GM21360 (cell line): ENCODE measurements around the gene MACO1.
"Not testable (repeated sequence)": the region's sequence is repeated elsewhere in the genome, so short reads cannot be mapped to it uniquely, and the experiment has no call there.

ENCODE experiments used
- ATAC-seq: cut with Tn5 transposase; IDR thresholded peaks from one replicate; pipeline ENCODE4 v1.9.1; 2021; ENCODE audit warnings: mild to moderate bottlenecking, moderate library complexity; ENCODE audit not compliant: unreplicated experiment

Gene MACO1

DNA sequence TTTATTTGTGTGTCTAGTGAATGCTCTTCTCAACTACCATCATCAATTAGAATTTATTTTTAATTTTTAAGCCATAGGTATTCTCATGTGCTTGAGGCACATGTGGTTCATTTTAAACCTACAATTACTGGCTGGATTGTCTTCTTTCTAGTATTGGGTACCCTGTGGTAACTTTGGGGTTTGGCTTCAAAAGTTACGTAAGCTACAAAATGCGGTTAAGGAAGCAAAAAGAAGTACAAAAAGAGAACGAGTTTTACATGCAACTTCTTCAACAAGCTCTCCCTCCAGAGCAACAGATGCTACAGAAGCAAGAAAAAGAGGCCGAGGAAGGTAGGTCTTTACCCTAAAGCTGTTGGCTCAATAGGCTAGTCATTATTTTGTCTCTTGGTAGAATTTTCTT is 25.8 kb downstream of the MACO1 start:
- no peak for ATAC-seq

DNA sequence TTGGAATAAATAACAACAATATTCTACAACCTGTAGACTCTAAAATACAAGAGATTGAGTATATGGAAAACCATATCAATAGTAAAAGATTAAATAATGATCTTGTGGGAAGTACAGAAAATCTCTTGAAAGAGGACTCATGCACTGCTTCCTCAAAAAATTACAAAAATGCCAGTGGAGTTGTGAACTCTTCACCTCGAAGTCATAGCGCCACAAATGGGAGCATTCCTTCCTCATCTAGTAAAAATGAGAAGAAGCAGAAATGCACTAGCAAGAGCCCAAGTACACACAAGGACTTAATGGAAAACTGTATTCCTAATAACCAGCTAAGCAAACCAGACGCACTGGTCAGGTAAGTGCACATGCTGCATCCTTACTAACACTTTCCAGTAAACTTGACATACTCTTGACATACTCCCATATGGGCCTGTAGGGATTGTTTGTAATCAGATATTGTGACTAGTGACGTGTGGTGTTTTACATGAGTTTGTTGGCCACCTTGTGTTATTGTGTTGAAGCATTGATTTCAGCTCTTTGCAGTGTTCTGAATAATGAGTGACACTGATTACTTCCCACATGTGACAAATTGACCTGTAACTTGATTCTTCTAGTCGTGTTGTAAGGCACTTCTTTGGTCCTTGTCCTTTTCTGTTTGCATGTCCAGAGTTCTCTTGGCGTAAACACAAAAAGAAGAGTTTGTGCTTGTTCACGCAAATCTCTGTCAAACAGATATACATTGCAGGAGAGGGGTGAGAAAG is 28.0 kb downstream of the MACO1 start:
- no peak for ATAC-seq

DNA sequence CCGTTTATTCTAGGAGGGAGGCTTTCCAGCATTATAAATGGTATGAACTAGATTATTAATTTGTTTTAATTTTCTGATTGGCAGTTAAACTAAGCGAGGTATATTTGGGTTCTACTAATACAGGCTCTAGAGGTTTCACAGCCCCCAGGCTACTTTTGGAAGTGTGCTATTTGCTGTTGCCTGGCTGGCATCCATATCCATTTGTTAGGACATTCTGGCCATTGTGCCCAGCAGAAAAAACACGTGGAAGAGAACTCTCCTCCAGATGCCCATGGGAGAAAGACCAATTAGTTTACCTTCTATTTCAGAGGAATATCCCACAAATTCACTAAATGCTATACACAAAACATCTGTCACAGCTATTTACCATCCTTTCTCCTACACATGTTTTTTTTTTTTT is 29.3 kb downstream of the MACO1 start:
- no peak for ATAC-seq

- not testable (repeated sequence) for ATAC-seq
These were observed 30.1 kb downstream of the MACO1 start for GRCh38 chr1:25460816-25461215.

DNA sequence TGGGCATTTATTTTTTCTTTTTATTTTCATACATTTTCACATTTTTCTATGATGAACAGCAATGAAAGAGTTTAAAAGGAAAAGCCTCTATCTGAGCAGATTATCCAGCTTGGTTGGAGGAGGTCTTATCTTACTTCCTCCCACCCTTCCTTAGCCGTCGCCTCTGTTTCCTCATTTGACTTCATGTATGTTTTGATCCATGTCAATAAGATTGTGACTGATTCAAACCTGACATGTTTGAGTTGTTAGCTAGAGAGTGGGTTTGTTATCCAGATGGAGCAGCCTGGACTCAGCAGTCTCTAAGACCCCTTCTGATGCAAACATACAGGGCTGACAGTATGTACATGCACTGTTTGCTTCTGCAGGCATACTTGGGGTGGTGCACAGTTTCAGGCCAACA is 31.2 kb downstream of the MACO1 start:
- ATAC-seq = no peak

GRCh38 chr1:25462732-25463131 is 32.0 kb downstream of the MACO1 start:
- no peak for ATAC-seq

DNA sequence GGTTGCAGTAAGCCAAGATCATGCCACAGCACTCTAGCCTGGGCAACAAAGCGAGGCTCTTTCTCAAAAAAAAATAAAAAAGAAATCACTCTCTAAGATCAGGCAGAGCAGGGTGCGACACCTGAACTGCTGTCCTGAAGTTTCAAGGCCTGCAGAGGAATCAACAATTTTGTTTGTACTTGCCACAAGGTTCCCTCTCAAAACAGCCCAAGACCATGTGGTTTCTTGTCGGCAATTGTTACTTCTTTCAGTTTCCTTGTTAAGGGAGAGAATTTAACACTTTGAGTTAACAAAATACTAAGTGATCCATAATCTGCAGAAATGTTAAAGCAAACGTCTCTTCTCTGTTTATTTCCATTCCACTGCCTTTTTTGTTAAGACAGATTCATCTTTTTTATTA is 36.5 kb downstream of the MACO1 start:
- no peak for ATAC-seq

DNA sequence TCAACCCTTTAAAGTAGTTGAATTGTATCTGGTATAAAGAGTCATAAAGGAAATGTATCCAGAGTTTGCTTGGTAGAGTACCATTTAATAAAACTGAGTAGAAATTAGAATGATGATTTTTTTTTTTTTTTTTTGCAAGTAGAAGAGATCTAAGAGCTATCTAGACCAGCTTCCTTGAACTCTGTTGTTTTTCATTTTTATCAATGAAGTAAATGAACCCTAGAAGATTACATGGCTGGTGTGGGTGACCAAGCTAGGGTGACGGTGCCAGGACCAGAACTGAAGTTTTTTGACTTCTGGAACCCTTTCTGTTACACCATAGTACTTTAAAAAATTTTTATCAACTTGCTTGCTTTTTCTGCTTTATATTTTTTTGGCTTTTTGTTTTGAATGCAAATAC is 36.9 kb downstream of the MACO1 start:
- no peak for ATAC-seq

GRCh38 chr1:25468033-25468432 is 37.3 kb downstream of the MACO1 start:
- no peak for ATAC-seq

DNA sequence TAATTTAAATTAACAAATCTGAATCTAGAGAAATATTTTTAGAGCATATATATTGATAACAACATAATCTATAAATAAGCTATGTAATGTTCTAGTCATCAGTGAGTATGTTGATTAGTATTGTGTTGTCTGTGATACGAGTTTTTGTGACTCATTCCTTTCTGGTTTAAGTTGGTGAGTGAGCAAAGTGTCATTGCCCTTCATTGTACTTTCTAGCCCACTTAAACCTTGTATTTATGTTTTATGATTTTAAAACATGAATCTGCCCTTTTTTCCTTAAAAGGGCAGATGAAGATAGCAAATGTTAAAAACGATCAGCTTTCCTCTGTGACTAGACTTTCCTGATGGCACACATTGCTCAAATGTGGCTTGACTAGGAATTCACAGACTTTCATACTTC is 38.5 kb downstream of the MACO1 start:
- no peak for ATAC-seq

DNA sequence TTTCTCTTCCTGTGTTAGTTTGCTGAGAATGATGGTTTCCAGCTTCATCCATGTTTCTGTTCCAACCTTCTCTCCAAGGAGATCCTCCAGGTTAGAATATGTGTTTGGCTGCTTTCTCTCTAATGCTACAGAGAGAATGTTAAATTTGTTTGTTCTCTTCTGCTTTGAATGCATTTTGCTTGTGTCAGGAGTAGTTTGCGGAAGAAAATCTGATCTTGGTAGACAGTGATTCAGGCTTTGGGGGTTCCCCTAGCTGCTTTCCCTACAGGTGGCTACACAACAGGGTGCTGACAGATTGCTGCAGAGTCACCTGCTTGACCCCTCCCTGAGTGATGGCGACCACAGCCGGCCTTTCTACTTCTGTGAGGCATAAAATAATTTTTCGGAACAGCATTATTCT is 41.8 kb downstream of the MACO1 start:
- no peak for ATAC-seq

GRCh38 chr1:25473653-25474225 is 43.0 kb downstream of the MACO1 start:
- ATAC-seq = no peak

DNA sequence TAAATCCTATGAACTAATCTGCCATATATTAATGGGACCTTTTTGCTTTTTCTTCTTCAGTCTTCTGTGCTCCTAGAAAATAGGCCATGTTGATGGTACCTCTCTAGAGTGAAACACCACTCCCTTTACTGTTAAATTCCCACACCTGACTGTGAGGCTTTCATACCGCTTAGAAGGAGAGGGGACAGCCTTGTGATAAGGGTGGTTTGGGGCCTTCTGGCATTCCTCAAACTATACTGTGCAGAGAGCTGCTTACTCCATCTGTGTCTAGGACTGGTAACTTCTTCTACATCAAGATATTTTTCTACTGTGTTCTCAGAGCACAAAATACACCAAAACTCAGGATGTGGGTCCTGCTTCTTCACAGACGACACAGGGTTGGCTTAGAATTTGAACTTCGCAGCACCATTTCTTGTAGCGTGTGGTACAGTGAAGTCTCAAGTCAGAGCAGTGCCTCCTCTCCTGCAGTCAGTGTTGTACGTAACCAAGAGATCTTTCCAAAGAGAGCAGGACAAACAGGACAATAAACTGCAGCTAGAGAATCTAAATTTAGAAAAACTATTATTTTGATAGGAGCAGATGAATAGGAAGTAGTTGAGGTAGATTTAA is 43.8 kb downstream of the MACO1 start:
- ATAC-seq = no peak

DNA sequence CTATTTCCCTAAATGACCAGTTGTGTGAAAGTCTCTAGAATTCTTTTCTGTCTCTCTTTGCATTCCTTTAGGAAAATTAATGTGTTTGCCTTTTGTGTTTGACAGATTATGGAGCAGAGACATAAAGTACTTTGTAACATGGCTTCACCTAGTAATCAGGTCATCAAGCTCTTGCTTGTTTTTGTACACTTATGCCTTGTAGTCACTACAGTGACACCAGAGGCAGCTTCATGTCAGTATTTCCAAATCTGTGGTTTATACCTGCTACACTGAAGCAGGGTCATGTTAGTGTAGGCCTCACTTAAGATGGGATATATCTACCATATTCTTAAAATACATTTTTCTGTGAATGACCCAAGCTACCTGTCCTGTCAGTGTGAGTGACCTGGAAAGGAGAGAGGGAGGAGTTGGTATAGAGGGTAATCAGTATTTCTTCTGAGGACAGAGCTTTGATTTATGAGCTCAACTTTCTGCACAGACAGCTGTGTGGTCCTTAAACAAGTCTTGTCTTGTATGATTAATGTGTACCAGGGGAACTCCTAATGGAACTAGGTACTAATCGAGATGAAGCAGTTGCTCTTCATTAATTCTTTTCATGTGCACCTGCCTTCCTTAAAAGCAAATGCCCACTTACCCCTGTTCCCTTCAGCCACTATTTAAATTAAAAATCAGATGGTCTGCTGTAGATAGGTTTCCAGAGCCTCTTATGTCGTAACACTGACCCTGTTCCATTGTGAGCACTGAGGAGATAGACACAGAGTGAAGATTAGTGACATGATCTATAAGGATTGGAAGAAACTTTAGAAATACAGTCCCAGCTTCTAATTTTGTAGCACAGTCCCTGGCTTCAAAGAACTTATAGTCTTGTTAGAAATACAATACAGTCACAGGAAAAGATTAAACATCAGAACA is 45.7 kb downstream of the MACO1 start:
- no peak for ATAC-seq

DNA sequence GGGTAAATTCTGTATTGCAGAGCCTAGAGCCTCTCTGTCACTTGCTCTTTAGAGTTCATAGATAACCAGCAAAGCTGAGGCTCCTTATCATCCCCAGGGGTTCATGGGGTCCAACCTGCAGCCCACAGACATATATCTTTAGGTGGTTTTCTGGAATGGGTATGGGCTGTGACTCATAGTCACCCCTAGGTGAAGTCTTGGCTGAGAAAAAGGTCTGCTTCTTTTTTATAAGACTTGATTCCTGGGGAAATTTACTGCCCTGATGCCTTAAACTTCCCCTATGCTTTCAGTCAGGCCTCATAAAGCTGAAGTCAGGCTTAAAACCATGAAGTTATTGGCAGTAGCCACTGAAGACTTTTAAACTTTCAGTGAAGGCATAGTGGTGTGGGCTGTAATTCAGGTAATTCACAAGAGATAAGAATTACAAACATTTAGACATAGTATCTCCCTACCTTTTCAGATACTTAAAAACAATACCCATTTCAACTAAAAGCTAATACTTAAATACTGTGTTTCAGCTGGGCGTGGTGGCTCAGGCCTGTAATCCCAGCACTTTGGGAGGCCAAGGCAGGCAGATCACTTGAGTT is 46.8 kb downstream of the MACO1 start:
- ATAC-seq = no peak

DNA sequence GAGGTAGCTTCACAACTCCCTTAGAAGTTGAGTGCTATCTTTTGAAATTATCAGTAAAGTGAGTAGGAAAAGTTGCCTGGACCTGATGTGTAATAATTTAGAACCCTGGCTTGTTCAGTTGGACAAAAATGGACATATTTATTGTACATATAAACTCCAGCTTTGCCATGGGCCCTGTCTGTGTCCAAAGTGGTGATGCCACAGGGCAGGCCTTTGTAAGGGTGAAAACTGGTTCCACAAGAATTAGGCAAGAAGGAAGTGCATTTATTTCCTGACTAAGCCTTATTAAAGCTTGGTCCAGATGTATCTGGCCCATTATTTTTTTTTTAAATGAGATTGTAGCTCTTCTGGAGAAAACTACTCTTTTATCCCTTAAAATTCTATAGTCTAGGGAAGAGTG is 47.9 kb downstream of the MACO1 start:
- no peak for ATAC-seq

DNA sequence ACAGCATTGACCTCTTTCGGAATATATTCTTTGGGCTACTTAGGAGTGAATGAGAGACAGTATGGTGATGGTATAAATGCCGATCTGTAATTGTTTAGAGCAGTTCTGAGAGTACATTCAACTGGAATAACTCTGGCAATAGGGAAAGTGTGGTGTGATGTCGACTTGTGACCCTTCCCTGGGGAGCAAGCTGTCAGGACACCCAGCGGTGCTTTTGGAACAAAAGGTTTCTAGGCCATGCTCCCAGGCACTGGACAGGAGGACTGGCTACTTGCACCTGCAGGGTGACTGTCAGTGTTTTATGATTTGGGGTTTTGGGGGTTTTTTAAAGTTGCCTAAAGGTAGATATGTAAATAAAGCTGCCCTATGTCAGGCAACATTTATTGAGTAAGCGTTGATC is 50.9 kb downstream of the MACO1 start:
- no peak for ATAC-seq

GRCh38 chr1:25482211-25482610 is 51.5 kb downstream of the MACO1 start:
- no peak for ATAC-seq

DNA sequence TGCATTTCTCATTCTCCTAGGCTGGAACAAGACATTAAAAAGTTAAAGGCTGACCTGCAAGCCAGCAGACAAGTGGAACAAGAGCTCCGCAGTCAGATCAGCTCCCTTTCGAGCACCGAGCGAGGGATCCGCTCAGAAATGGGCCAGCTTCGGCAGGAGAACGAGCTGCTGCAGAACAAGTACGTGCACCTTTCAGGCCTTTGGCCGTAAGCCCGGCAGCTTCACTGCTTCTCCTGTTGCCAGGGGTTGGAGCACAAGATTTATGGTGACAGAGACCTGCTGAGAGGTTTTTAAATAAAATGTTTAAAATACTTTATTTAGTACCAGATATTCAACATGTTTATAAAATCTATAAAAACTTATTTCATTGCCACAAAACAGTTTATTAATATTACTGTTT is 53.4 kb downstream of the MACO1 start:
- ATAC-seq = no peak

DNA sequence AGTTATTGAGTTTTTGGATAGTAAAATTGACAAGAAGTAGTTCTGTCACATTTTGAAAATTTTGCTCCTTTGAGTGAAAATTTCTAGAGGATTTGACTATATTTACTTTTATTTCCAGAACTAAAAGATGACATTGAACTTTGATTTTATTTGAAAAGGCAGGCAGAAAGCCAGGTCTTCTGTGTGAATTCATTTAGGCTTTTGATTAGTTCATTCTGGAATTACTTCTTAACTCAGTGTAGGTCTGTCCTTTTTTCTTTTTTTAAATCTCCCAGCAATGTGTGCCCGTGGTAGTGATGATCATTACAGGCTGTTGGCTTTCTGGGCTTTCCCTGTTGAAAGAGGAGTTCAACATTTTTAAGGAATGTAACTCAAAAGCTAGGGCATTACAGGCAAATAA is 53.8 kb downstream of the MACO1 start:
- ATAC-seq = no peak
